ENCODE measurements around the gene BARX1.

BARX1 gene

GRCh38 chr9:93929231-93929630 lies 25.9 kb downstream of the BARX1 start:
- DNase-seq (ENCODE audit: low spot score): no peak
- TF ChIP-seq CTCF (IDR thresholded peaks at IDR 0.05; ENCODE audit: extremely low read depth, missing control alignments): no peak

GRCh38 chr9:93922535-93922934 lies 32.6 kb downstream of the BARX1 start:
- TF ChIP-seq CTCF (IDR thresholded peaks at IDR 0.05; ENCODE audit: extremely low read depth, missing control alignments): no peak
- DNase-seq (ENCODE audit: low spot score): no peak

- no peak for TF ChIP-seq CTCF (IDR thresholded peaks at IDR 0.05; ENCODE audit: extremely low read depth, missing control alignments)
Observed at GRCh38 chr9:93920131-93920800, 34.9 kb downstream of the BARX1 start.

GRCh38 chr9:93918061-93918460 lies 37.1 kb downstream of the BARX1 start:
- DNase-seq (ENCODE audit: low spot score): no peak
- TF ChIP-seq CTCF (IDR thresholded peaks at IDR 0.05; ENCODE audit: extremely low read depth, missing control alignments): no peak

More at GRCh38 chr9:93920131-93920800, 34.9 kb downstream of the BARX1 start:
- DNase-seq (ENCODE audit: low spot score): no peak

GRCh38 chr9:93917121-93917853 lies 37.9 kb downstream of the BARX1 start:
- TF ChIP-seq CTCF (IDR thresholded peaks at IDR 0.05; ENCODE audit: extremely low read depth, missing control alignments): no peak
- DNase-seq (ENCODE audit: low spot score): no peak

- no peak for DNase-seq (ENCODE audit: low spot score)
- TF ChIP-seq CTCF (IDR thresholded peaks at IDR 0.05; ENCODE audit: extremely low read depth, missing control alignments): no peak
Observed at GRCh38 chr9:93916358-93916757, 38.8 kb downstream of the BARX1 start.

- no peak for TF ChIP-seq CTCF (IDR thresholded peaks at IDR 0.05; ENCODE audit: extremely low read depth, missing control alignments)
- no peak for DNase-seq (ENCODE audit: low spot score)
Observed at GRCh38 chr9:93911801-93912554, 43.2 kb downstream of the BARX1 start.
